Activated naive CD4-positive, alpha-beta T cell treated with Interleukin-2 at 50 U/mL for 16 hours (primary cell): ENCODE results near the gene ELFN1.

Source experiments
- DNase-seq: peaks from one replicate; pipeline ENCODE4 v3.0.0-alpha.2; 2020

The ELFN1 gene

GRCh38 chr7:1669954-1670893 lies at the start of gene ELFN1:
TSS of gene ELFN1 (plus strand) at chr7:1670277. CDS start at chr7:1744597, 74,320 bp downstream.
- DNase-seq, result no peak

GRCh38 chr7:1620835-1621234 lies 49.2 kb upstream of the ELFN1 start:
- DNase-seq, result no peak

- DNase-seq, result no peak
Observed at GRCh38 chr7:1621718-1622117, 48.4 kb upstream of the ELFN1 start.

GRCh38 chr7:1622441-1622840 lies 47.6 kb upstream of the ELFN1 start:
- DNase-seq, result no peak

DNA sequence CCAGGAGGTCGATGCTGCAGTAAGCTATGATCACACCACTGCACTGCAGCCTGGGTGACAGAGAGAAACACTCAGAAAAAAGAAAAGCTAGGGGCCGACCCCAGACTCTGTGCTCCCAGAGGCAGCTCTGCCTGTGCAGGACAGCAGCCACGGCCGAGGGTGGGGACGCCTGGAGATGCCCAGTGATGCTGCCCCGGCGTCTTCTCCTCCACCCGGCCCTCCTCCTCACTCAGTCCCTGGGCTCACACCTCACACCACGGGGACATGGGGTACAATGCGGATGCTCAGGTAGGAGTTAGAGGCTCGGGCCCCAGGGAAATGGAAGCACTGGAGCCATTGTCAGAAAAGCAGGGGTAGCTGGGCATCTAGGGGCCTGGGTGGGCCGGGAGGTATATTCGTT lies 46.3 kb upstream of the ELFN1 start:
- DNase-seq, result no peak

GRCh38 chr7:1624999-1625927 lies 44.8 kb upstream of the ELFN1 start:
- DNase-seq, result no peak

DNA sequence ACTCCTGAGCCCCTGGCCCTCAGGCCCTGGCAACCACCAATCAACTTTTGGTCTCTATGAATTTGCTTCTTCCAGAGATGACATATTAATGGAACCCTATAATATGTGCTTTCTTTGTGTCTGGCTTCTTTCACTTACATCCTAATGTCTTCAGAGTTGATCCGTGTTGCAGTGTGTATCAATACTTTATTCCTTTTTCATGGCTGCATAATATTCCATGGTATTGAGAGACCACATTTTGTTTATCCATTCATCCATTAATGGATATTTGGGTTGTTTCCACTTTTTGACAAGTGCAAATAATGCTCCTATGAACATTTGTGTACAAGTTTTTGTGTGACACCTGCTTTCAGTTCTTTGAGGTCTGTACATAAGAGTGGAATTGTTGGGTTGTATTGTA lies 43.3 kb upstream of the ELFN1 start:
- no peak for DNase-seq

DNA sequence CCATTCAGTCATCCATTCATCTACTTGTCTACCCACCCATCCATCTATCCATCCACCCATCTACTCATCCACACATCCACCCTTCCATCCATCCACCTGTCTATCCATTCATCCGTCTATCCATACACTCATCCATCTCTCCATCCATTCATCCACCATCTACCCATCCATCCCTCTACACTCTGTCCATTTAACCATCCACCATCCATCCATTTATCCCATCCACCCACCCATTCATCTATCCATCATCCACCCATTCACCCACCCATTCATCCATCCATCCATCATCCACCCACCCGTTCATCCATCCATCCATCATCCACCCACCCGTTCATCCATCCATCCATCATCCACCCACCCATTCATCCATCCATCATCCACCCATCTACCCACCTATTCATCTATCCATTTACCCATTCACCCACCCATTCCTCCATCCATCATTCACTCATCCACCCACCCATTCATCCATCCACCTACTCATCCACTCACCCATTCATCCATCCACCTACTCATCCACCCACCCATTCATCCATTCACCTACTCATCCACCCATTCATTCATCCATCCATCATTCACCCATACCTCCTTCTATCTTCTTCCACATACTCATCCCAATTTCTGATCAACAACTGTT lies 39.3 kb upstream of the ELFN1 start:
- no peak for DNase-seq

DNA sequence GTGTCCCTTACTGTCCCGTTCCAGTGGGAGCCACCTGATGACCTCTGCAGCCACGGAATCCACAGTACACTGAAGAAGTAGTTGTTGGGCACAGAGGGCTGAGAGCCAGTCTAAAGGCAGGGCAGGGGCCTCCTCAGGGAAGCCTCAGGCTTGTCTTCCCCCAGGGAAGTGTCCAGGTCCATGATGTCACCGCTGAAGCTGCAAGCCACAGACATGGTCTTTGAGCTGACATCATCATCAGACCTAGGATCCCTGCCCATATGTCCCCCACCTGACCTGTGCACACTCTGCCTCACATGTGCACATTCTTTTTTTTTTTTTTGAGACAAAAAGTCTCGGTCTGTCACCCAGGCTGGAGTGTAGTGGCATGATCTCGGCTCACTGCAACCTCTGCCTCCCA lies 38.4 kb upstream of the ELFN1 start:
- DNase-seq, result no peak

GRCh38 chr7:1632506-1632905 lies 37.6 kb upstream of the ELFN1 start:
- DNase-seq, result no peak

DNA sequence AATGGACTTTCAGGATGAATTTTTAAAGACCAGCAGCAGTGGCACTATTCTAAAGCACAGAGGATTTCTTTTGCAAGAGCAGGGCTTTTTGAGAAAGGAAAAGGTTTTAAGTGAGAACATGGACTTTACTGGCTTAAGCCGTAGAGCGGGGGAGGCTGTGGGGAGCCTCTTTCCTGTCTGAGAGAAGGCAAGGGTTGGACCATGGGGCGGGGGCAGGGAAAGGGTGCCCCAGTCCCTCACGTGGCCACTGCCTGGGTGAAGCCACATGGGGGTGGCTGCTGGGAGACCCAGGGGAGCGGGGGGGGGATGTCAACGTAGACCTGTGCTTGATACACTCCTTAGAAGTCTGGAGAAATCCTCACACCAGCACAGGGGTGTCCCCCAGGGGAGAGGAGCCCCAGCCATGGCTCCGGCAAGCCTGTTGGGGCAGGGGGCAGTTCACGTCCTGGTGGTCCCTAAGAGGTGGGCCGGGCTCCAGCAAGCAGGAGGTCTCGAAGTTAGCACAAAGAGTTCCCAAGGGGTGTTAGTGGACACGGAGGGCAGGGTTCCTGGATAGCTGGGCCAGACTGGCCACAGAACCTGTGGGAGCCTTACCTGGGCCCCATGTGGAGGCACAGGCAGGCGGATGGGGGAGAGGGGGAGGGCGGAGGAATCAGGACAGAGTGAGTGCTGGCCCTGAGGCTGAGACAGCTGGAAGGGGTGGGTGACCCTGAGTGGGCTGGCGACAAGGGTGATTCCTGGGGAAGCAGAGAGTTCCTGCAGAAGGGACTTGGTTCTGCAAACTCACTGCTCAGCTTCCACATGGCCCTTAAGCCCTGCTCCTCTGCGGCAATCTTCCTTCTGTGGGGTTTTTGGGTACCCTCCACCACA lies 36.9 kb upstream of the ELFN1 start:
- no peak for DNase-seq

DNA sequence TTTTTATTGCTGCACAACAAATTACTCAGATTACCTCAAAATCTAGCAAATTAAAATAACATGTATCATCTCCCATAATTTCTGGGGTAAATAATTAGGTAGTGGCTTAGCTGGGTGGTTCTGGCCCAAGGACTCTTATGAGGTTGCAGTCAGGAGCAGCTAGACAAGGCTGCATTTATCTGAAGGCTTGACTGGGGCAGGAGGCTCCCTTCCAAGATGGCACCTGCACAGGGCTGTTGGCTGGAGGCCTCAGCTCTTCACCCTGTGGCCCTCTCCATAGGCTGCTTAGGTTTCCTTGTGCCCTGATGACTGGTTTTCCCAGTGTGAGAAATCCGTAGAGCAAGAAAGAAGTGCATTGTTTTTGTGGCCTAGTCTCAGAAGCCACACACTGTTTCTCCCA lies 34.7 kb upstream of the ELFN1 start:
- DNase-seq, result no peak

DNA sequence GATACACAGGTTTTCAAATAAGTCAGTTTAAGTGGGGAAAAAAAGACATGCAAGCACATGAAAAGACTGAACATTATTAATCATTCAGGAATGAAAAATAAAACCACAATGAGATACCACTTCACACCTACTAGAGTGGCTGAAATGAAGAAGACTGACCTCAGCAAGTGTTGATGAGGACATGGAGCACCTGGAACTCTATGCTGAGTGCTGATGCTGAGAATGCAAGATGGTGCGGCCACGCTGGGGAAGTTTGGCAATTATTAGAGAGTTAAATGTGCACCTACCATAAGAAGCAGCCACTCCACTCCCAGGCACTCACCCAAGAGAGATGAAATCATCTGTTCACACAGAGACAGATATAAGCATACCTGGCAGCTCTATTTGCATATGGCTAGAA lies 32.9 kb upstream of the ELFN1 start:
- DNase-seq, result no peak

- no peak for DNase-seq
Observed at GRCh38 chr7:1638215-1638661, 31.8 kb upstream of the ELFN1 start.

DNA sequence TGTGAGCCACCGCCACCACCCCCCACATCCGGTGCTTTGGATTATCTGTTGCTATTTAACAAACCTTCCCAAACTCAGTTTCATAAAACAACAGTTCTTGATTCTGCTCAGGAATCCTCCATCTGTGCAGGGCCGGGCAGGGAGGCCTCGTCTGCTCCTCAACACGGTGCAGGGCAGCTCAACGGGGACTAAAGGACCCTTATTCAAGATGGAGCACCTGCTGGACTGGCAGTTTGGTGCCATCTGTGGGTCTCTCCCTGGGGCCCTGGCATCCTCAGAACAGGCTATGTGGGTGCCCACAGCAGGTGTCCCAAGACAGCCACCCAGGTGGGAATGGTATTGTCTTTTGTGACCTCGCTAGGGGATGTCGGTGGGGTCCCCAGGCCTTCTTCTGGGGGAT lies 31.0 kb upstream of the ELFN1 start:
- no peak for DNase-seq

DNA sequence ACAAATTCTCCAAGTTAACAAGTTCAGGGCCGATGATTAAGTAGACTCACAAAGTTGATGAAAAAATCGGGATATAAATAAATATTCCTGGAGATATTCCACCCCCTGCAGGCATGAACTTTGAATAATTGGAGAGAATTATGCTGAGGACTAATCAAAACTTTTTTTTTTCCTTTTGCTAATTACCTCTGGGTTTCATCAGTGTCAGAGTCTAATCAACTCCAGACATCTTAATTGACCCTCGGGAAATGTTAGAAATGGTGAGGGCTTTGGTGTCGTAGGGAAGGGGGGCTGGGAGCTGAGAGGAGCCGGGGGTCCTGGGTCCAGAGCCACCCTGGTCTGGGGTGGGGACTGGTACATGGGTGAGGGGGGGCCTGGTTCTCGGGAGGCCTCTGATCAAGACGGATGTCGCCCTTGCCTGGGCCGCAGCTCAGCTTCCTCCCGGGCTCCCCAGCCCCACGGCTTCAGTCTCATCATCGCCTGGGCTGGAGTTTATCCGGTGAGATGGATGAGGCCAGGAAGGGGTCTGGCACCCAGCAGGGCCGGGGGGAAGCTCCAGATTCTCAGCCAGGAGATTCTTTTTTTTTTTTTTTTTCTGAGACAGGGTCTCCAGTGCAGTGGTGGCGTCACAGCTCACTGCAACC lies 30.4 kb upstream of the ELFN1 start:
- no peak for DNase-seq

GRCh38 chr7:1640376-1641172 lies 29.5 kb upstream of the ELFN1 start:
- DNase-seq, result no peak

- DNase-seq, result no peak
Observed at GRCh38 chr7:1641173-1641572, 28.9 kb upstream of the ELFN1 start.

- no peak for DNase-seq
Observed at GRCh38 chr7:1641661-1642260, 28.3 kb upstream of the ELFN1 start.

DNA sequence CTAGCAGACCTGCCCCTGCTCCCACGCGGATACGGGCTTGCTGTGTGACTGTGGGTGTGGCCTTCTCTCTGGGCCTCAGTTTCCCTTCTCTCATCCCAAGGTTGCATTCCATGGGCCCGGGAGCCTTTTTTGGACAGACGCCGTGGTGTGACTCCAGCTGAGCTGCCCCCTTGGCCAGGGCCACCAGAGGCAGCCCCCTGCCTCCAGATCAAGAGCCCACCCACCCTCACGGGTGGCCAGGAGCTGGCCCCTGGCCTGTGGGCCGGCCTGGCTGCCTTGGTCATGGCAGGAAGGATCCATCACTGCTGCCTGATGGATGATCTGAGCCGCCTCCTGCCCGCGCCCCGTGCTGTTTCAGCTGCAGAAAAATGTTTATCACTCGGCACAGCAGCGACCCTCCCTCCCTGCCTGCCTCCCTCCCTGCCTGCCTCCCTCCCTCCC lies 27.8 kb upstream of the ELFN1 start:
- no peak for DNase-seq
